Omental fat pad (tissue), 4 donors: Measurements from ENCODE around the gene APCDD1L. TPM values are rescaled to one million over a fixed set of nuclear protein-coding genes. Genes with fewer than 3 reads are reported as not detected.

Source experiments
- ATAC-seq: fragments of 150-250 bp; one replicate; pipeline ENCODE4 v1.9.1; 2016; ENCODE audit warnings: mild to moderate bottlenecking, moderate library complexity; ENCODE audit not compliant: low FRiP score
- DNase-seq: peaks from one replicate; pipeline ENCODE4 v3.0.0-alpha.2; 2019; ENCODE audit warnings: low spot score
- total RNA-seq, 4 donors: library from RNA; depleted of rRNA; stranded (reverse); fragments of >200 nt; gene quantifications; one replicate each; pipeline ENCODE4 v1.1.0, GENCODE V29; 2016
- TF ChIP-seq, protein P1 (sequence below), 3 donors: fragments of 450-650 bp; IDR thresholded peaks; one replicate each; pipeline ENCODE4 v1.5.1; 2016 to 2017; ENCODE audit warnings: antibody characterized with exemption in 3 of 3, mild to moderate bottlenecking in 3 of 3, moderate library complexity in 2 of 3

APCDD1L gene
- total RNA-seq, 4 donors from 2014 or later, result 0.19 TPM; not detected in 3

DNA sequence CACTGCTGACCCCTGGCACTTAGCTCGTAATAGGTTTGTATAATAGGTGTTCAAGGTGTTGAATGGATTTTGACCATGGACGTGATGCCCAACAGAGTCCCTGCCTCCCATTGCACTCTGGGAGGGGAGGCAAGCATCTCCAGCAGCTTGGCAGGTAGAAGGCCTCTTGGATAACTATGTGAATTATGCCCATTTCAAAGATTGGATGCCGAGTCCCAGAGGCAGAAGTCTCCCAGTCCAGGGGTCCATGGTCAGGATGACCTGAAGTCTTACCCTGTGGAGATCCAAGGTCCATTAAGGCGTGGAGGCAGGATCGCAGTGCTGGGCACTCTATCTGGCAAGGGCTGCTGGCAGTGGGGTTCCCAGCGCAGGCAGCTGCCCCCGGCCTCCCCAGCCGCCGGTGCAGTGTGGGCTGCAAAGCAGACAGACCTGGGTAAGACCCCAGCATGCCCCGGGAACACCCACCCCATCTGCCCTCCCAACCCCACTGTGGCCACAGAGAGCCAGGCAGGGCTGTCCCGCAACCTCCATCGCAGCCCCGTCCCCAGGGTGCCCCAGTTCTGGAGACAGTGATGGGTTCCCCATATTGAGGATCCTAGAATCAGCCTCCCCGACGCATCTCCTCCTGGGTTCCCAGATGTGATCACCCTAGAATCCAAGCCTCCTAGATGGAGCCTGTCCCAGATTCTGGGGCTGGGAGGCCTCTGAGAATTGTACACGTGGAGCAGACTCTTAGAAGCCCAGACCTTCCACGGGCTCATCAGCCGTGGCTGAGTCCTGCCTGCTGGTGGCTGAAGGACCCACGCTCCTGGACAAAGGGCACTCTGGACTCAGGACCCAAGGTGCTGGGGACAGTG, 44.6 kb downstream of the APCDD1L start:
- DNase-seq, result no peak
- no peak for ATAC-seq
- TF ChIP-seq, protein P1, sequence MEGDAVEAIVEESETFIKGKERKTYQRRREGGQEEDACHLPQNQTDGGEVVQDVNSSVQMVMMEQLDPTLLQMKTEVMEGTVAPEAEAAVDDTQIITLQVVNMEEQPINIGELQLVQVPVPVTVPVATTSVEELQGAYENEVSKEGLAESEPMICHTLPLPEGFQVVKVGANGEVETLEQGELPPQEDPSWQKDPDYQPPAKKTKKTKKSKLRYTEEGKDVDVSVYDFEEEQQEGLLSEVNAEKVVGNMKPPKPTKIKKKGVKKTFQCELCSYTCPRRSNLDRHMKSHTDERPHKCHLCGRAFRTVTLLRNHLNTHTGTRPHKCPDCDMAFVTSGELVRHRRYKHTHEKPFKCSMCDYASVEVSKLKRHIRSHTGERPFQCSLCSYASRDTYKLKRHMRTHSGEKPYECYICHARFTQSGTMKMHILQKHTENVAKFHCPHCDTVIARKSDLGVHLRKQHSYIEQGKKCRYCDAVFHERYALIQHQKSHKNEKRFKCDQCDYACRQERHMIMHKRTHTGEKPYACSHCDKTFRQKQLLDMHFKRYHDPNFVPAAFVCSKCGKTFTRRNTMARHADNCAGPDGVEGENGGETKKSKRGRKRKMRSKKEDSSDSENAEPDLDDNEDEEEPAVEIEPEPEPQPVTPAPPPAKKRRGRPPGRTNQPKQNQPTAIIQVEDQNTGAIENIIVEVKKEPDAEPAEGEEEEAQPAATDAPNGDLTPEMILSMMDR (IDR thresholded peaks at IDR 0.05), result no peak

DNA sequence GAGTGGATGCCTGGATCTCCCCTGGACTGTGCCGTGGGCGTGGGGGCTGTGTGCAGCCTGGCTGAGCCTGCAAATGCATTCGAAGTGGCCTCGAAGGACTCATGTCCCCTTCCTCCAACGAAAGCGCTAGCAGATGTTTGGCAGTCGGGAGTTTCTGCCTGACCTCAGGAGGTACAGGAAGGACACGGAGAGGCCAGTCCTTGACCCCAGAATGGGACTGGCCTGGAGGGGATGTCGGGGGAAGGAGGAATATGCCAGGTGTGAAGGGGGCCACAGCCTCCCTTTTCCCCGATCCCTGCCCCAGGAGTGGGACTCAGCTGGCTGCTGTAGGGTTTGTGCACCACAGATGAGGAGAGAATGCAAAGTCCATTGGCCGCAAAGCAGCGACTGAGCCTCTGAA, 45.6 kb downstream of the APCDD1L start:
- DNase-seq (no peak), ATAC-seq (no peak)
- TF ChIP-seq, protein P1 (IDR thresholded peaks at IDR 0.05), result no peak

DNA sequence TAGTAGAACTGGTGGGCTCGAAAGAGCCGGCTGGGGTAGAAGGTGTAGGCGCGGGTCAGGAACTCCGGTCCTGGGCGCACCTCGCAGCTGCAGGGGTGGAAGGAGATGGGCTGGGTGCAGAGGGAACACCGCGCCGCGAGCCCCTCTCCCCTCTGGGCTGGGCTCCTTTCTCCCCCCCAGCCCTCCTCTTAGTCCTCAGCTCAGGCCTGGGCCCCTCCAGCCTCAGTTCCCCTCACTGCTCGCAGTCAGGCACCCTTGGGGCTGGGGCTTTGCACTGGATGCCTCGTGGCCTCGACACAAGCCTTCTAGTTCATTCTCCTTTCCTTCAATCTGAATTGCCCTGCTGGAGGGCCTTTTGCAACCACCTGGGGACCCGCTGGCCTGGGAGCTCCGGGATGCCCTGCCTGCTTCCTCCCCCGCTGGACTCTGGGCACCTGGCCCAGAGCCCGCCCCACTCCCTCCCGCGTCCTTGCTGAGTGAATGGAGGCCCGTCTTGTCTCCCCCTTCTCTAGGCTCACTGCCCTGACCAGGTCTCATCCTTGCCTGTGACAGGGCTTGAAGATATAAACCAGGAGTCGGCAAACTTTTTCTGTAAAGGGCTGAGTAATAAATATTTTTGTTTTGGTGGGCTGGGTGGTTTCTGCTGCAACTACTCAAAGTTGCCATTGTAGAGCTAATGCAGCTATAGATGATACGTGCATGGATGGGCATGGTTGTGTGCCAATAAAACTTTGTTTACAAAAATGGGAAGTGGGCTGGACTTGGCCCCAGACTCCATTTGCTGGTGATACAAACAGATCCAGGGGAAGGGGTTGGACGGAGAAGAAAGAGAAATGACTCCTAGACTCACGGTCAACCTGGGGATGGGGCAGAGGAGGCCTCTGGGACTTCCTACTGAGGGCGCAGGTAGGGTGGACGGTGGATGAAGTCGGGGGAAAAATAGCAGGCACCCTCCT, 47.3 kb downstream of the APCDD1L start:
- TF ChIP-seq, protein P1 (IDR thresholded peaks at IDR 0.05), result no peak
- ATAC-seq (no peak), DNase-seq (no peak)

DNA sequence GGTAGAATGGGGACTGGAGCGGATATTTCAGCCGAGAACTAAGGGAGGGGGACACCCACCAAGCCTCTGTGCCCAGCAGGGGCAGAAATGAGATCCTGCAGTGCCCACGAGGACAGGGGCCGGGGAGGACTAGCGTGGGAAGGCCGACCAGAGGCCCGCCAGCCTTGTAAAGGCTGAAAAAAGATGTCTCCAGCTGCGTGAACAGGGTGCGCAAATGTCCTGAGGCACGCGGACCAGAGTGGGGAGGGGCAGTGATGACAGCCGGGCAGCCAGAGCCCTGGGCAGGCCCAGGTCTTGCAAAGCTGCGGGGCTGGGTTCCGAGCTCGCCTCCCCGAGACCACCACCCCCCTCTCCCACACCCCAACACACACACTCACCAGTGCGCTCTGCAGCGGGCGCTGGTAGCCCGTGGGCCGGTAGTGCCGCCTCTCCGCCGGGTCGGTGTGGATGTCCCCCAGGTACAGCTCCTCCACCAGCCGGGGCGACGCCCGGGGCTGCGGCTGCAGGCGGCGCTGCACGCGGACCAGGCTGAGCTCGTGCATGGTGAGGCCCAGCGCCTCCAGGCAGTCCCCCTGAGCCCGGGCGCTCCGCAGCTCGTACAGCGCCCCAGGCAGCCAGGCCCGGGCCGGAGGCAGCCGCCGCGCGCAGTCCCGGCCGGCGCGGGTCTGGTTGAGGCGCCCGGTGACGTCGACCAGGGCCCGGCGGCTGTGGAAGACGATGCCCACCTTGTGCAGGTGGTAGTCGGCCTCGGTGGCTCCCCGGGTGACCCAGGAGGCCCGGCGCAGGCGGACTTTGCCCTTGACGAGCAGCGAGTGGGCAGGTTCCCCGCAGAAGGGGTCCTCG, 48.2 kb downstream of the APCDD1L start:
- no peak for DNase-seq
- TF ChIP-seq, protein P1 (IDR thresholded peaks at IDR 0.05), result no peak
- ATAC-seq, result no peak

DNA sequence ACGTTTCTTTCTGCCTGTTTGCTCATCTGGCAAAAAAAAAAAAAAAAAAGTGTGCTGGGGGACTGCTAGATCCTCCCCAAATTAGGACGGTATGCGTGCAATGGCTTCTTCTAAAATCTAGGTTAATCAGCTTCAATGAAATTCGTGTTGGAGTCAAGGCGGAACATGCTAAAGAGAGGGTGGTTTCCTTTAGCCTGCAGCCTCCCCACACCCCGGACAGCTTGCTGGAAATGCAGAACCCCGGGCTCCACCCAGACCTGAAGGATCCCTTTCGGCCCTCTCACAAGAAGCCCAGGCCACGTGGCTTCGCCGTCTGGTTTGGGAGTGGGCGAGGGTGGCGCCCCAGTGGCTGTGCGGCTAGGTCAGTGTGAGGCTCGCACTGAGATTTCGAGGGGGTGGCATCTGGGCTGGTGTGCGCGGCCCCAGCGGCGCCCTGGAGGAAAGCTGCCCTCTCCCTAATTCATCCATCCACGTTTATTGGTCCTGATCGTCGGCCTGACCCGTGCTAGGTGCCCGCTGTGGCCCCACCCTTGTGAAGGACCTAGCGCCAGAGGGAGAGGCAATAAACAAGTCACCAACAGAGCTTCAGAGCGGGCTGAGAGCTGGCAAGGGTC, 49.0 kb downstream of the APCDD1L start:
- DNase-seq (no peak), ATAC-seq (no peak)
- TF ChIP-seq, protein P1 (IDR thresholded peaks at IDR 0.05), result no peak

DNA sequence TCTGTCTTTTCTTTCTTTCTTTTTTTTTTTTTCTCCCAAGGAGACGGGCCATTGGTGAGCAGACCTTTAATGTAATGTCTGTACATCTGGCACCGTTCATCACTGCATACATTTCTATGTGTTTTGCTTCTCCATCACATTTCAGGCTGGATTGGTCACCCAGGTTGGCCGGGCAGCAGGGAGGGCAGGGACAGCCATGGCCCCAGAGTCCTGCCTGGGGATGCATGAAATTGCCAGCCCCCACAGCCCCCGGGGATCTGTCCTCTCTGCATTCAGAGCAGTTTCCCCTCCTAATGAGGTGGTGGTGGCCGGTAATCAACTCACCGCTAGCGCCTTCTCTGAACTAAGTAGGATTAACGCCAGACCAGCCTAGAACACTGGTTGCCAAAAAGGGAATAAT, 50.4 kb downstream of the APCDD1L start:
- no peak for ATAC-seq
- TF ChIP-seq, protein P1 (IDR thresholded peaks at IDR 0.05), result no peak
- DNase-seq, result no peak
